PC-3 (cell line): ENCODE measurements around the gene ROBO2. TPM values are rescaled to one million over a fixed set of nuclear protein-coding genes. Genes with fewer than 3 reads are reported as not detected.

Source experiments
- ATAC-seq: fragments of 200-7000 bp; cut with Tn5 transposase; 2 replicates; pipeline ENCODE4 v1.9.1; 2020; ENCODE audit warnings: mild to moderate bottlenecking, moderate library complexity
- BruUV-seq: library from RNA; stranded (reverse); fragments of 400-500 nt; replicated peaks from 2 replicates; lab custom pipeline; 2021; lab: Mats Ljungman, UMichigan
- CTCF ChIA-PET: fragments of 300-600 bp; sonication (Branson Sonifier 250); formaldehyde crosslinking; loops from one replicate; lab custom pipeline; 2022; ENCODE audit warnings: antibody characterized with exemption; lab: Charles Lee
- POLR2A ChIA-PET: fragments of 300-600 bp; sonication (Branson Sonifier 250); formaldehyde crosslinking; loops from one replicate; lab custom pipeline; 2022; ENCODE audit warnings: antibody characterized with exemption; ENCODE audit not compliant: unreplicated experiment; lab: Charles Lee
- DNase-seq: peaks from one replicate; pipeline ENCODE4 v3.0.0-alpha.2; 2015
- H2AFZ ChIP-seq: fragments of 300-600 bp; sonication (generic); 2 replicates; pipeline ENCODE4 v1.6.0; 2016; ENCODE audit warnings: antibody characterized with exemption, low read length
- H3F3A ChIP-seq: fragments of 300-600 bp; sonication (generic); one replicate; pipeline ENCODE4 v1.6.0; 2017; ENCODE audit warnings: antibody characterized with exemption, low read length, control low read depth, mild to moderate bottlenecking; ENCODE audit not compliant: unreplicated experiment
- H3K27ac ChIP-seq: fragments of 300-600 bp; sonication (generic); 2 replicates; pipeline ENCODE4 v1.5.1; 2016; ENCODE audit warnings: mild to moderate bottlenecking, low read length
- H3K27me3 ChIP-seq: fragments of 300-600 bp; sonication (generic); 2 replicates; pipeline ENCODE4 v1.6.1; 2016; ENCODE audit warnings: low read length, mixed read lengths
- H3K36me3 ChIP-seq: fragments of 300-600 bp; sonication (generic); 2 replicates; pipeline ENCODE4 v1.6.1; 2016; ENCODE audit warnings: low read depth, mixed run types, low read length, mixed read lengths
- H3K4me1 ChIP-seq: fragments of 300-600 bp; sonication (generic); 2 replicates; pipeline ENCODE4 v1.5.1; 2016; ENCODE audit warnings: low read length; ENCODE audit not compliant: insufficient read depth
- H3K4me2 ChIP-seq: fragments of 300-600 bp; sonication (generic); 2 replicates; pipeline ENCODE4 v1.6.0; 2016; ENCODE audit warnings: low read length
- H3K4me3 ChIP-seq: fragments of 300-600 bp; sonication (generic); 2 replicates; pipeline ENCODE4 v1.5.1; 2016; ENCODE audit warnings: mild to moderate bottlenecking, low read length, mixed read lengths
- H3K79me2 ChIP-seq: fragments of 300-600 bp; sonication (generic); 2 replicates; pipeline ENCODE4 v1.6.1; 2017; ENCODE audit warnings: low read length, mixed read lengths
- H3K9ac ChIP-seq: fragments of 300-600 bp; sonication (generic); 2 replicates; pipeline ENCODE4 v1.6.0; 2016; ENCODE audit warnings: mild to moderate bottlenecking, low read length
- H3K9me2 ChIP-seq: fragments of 300-600 bp; sonication (generic); replicated peaks from 2 replicates; pipeline ENCODE4 v1.6.1; 2016; ENCODE audit warnings: mixed run types, low read length, mixed read lengths
- H3K9me3 ChIP-seq: fragments of 300-600 bp; sonication (generic); 2 replicates; pipeline ENCODE4 v1.6.1; 2016; ENCODE audit warnings: low read length, mixed read lengths
- H4K20me1 ChIP-seq: fragments of 300-600 bp; sonication (generic); 2 replicates; pipeline ENCODE4 v1.6.1; 2016; ENCODE audit warnings: low read length, mixed read lengths
- EZH2 ChIP-seq: fragments of 300-600 bp; sonication (generic); IDR thresholded peaks from one replicate; pipeline ENCODE4 v1.6.1; 2017; ENCODE audit warnings: antibody characterized with exemption, mild to moderate bottlenecking, low read length; ENCODE audit not compliant: unreplicated experiment
- EZH2phosphoT487 ChIP-seq: fragments of 300-600 bp; sonication (generic); IDR thresholded peaks from 2 replicates; pipeline ENCODE4 v1.6.1; 2018; ENCODE audit warnings: mild to moderate bottlenecking, antibody characterized with exemption, low read length, borderline replicate concordance
- intact Hi-C: fragments of 100-400 bp; cut with micrococcal nuclease; formaldehyde crosslinking; loops from 2 replicates; pipeline ENCODE4 v1.9.0; 2023
- total RNA-seq: library from RNA; depleted of rRNA; stranded (reverse); fragments of >200 nt; gene quantifications from 2 replicates; pipeline ENCODE4 v1.2.3, GENCODE V29; 2014
- TF ChIP-seq, protein P1 (sequence below): fragments of 300-600 bp; sonication (generic); conservative IDR thresholded peaks from 2 replicates; pipeline ENCODE4 v1.5.1; 2017; ENCODE audit warnings: antibody characterized with exemption, low read depth, mild to moderate bottlenecking, low read length

Gene ROBO2
- total RNA-seq, 1 experiment from 2014 or later: not detected

- H3K9ac ChIP-seq: no peak overlapping the region
- H3K27ac ChIP-seq: no peak overlapping the region
- H3K9me3 ChIP-seq: no peaks in the 10 kb centered on the region
- TF ChIP-seq, protein P1, sequence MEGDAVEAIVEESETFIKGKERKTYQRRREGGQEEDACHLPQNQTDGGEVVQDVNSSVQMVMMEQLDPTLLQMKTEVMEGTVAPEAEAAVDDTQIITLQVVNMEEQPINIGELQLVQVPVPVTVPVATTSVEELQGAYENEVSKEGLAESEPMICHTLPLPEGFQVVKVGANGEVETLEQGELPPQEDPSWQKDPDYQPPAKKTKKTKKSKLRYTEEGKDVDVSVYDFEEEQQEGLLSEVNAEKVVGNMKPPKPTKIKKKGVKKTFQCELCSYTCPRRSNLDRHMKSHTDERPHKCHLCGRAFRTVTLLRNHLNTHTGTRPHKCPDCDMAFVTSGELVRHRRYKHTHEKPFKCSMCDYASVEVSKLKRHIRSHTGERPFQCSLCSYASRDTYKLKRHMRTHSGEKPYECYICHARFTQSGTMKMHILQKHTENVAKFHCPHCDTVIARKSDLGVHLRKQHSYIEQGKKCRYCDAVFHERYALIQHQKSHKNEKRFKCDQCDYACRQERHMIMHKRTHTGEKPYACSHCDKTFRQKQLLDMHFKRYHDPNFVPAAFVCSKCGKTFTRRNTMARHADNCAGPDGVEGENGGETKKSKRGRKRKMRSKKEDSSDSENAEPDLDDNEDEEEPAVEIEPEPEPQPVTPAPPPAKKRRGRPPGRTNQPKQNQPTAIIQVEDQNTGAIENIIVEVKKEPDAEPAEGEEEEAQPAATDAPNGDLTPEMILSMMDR: no peak
- TF ChIP-seq EZH2phosphoT487 (no peak), EZH2 (no peak)
- H3K4me3 ChIP-seq: no peak overlapping the region
- no peak for DNase-seq
- ATAC-seq: no peak
- intact Hi-C loops: no loop called here
- H3F3A ChIP-seq: no peaks in the 10 kb centered on the region
- no TSS peak for BruUV-seq
- POLR2A ChIA-PET: no interaction called here
- H3K27me3 ChIP-seq: no peaks in the 10 kb centered on the region
- no peak overlapping the region for H3K4me2 ChIP-seq
- H3K9me2 ChIP-seq: no peaks in the 10 kb centered on the region
- no peaks in the 10 kb centered on the region for H4K20me1 ChIP-seq
- no peaks in the 10 kb centered on the region for H3K4me1 ChIP-seq
- CTCF ChIA-PET: no interaction called here
- no peak overlapping the region for H2AFZ ChIP-seq
- no peaks in the 10 kb centered on the region for H3K79me2 ChIP-seq
- no peaks in the 10 kb centered on the region for H3K36me3 ChIP-seq
These were observed 522.2 kb downstream of the ROBO2 start for GRCh38 chr3:77562089-77562488.

GRCh38 chr3:77563012-77563411, 523.1 kb downstream of the ROBO2 start:
- H4K20me1 ChIP-seq: no peaks in the 10 kb centered on the region
- no peaks in the 10 kb centered on the region for H3K27me3 ChIP-seq
- peak; percentile 37; the same call in 1 of the 2 replicates for ATAC-seq
- ChIA-PET CTCF (no interaction called here), POLR2A (no interaction called here)
- H3K9me3 ChIP-seq: no peaks in the 10 kb centered on the region
- TF ChIP-seq EZH2 (no peak), EZH2phosphoT487 (no peak)
- TF ChIP-seq, protein P1: no peak
- no peaks in the 10 kb centered on the region for H3K36me3 ChIP-seq
- H3K4me1 ChIP-seq: no peaks in the 10 kb centered on the region
- intact Hi-C loops: no loop called here
- no peak overlapping the region for H3K27ac ChIP-seq
- H3K9ac ChIP-seq: no peak overlapping the region
- H3K4me3 ChIP-seq: no peak overlapping the region
- H3F3A ChIP-seq: no peaks in the 10 kb centered on the region
- no peak overlapping the region for H3K4me2 ChIP-seq
- H3K79me2 ChIP-seq: no peaks in the 10 kb centered on the region
- H2AFZ ChIP-seq: no peak overlapping the region
- H3K9me2 ChIP-seq: no peaks in the 10 kb centered on the region
- peak; percentile 65 for DNase-seq
- no TSS peak for BruUV-seq

GRCh38 chr3:77566055-77566454, 526.2 kb downstream of the ROBO2 start:
- no peaks in the 10 kb centered on the region for H4K20me1 ChIP-seq
- intact Hi-C loops: no loop called here

More at GRCh38 chr3:77566055-77566454, 526.2 kb downstream of the ROBO2 start:
- Histone ChIP-seq H3F3A (no peaks in the 10 kb centered on the region), H3K4me3 (no peak overlapping the region), H3K9ac (no peak overlapping the region), H3K27ac (no peak overlapping the region), H3K4me1 (no peaks in the 10 kb centered on the region), H3K36me3 (no peaks in the 10 kb centered on the region), H3K4me2 (no peak overlapping the region), H3K79me2 (no peaks in the 10 kb centered on the region), H3K27me3 (no peaks in the 10 kb centered on the region), H2AFZ (no peak overlapping the region), H3K9me2 (no peaks in the 10 kb centered on the region), H3K9me3 (no peaks in the 10 kb centered on the region)
- no TSS peak for BruUV-seq
- no peak for ATAC-seq
- DNase-seq: no peak
- POLR2A ChIA-PET: no interaction called here
- CTCF ChIA-PET: no interaction called here
- TF ChIP-seq EZH2phosphoT487: no peak
- TF ChIP-seq, protein P1: no peak
- TF ChIP-seq EZH2: no peak
